ENCODE data around the gene BPTF.
"Not testable (repeated sequence)": the region's sequence is repeated elsewhere in the genome, so short reads cannot be mapped to it uniquely, and the experiment has no call there.

Gene BPTF

DNA sequence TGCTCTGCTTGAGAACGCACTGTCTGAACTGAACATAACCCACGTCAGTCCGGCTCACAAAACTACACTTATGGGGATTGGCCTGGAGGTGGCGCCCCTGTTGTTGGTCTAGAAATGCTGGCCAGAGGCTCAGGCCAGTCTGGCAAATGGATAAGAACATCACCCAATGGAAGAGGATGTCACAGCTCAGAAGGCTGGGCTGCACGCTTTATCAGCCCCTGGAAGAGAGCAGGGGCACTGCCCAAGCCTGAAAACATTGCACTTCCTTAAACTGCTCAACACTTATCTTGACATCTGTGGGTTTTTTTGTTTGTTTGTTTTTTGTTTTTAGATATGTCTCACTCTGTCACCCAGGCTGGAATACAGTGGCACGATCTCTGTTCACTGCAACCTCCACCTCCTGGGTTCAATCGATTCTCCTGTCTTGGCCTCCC is 24.8 kb upstream of the BPTF start:
- Histone ChIP-seq H3K4me2 (ENCODE audit: low read length) (no peak overlapping the region), H3K27me3 (ENCODE audit: insufficient read depth, low read length, poor library complexity) (no peaks in the 10 kb centered on the region), H3K4ac (ENCODE audit: low read depth, low read length) (no peak overlapping the region), H3K79me1 (ENCODE audit: low read length) (no peaks in the 10 kb centered on the region), H4K5ac (ENCODE audit: low read length) (no peak overlapping the region), H2AK5ac (ENCODE audit: low read length) (no peak overlapping the region), H3K27ac (ENCODE audit: low read depth, low read length) (no peak overlapping the region), H3K4me3 (ENCODE audit: low read length) (no peak overlapping the region), H3K23ac (ENCODE audit: low read length) (no peak overlapping the region), H3K4me1 (ENCODE audit: control insufficient read depth, low read depth, low read length) (no peaks in the 10 kb centered on the region), H3K56ac (ENCODE audit: low read length) (no peak overlapping the region), H2BK120ac (ENCODE audit: low read depth, low read length) (no peak overlapping the region), H3K79me2 (ENCODE audit: control insufficient read depth, insufficient read depth, low read length) (no peaks in the 10 kb centered on the region), H3K18ac (ENCODE audit: low read length) (no peak overlapping the region), H2BK15ac (replicated peaks; ENCODE audit: low read depth) (no peak overlapping the region), H3K9ac (ENCODE audit: low read length) (no peak overlapping the region), H4K8ac (ENCODE audit: low read depth, low read length) (no peak overlapping the region), H3K36me3 (ENCODE audit: control insufficient read depth, insufficient read depth, low read length) (no peaks in the 10 kb centered on the region), H2BK5ac (ENCODE audit: low read length) (no peak overlapping the region)
- peak; percentile 88 for DNase-seq
- no CpG with 5 or more reads among the region's 7 CpGs for WGBS (ENCODE audit: extremely low coverage, insufficient coverage, low lambda C conversion rate)

DNA sequence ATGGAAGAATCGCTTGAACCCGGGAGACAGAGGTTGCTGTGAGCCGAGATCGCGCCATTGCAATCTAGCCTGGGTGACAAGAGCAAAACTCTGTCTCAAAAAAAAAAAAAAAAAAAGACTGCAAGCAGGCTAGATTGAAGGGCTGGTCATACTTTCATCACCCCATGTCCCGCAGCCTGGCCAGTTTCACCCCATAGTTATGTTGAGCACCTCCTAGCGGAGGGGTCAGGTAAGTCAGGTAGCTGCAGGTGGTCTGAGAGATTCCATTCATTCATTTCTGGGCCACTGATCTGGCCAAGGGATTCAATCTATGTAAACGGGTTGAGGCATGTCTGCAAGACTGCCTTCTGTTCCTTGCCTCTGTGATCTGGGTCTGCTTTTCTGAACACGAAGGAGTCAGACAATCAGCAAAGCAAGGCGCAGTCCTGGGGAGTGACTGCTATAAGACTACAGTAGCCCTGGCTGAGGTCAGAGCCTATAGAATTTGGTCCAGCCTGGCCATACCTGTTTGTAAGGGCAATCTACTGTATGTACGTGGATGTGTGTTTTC is 23.6 kb upstream of the BPTF start:
- Histone ChIP-seq H3K36me3 (ENCODE audit: control insufficient read depth, insufficient read depth, low read length) (no peaks in the 10 kb centered on the region), H3K9ac (ENCODE audit: low read length) (no peak overlapping the region), H3K4me2 (ENCODE audit: low read length) (no peak overlapping the region), H3K4me3 (ENCODE audit: low read length) (no peak overlapping the region), H3K79me1 (ENCODE audit: low read length) (no peaks in the 10 kb centered on the region), H3K4ac (ENCODE audit: low read depth, low read length) (no peak overlapping the region), H3K79me2 (ENCODE audit: control insufficient read depth, insufficient read depth, low read length) (no peaks in the 10 kb centered on the region), H2BK15ac (replicated peaks; ENCODE audit: low read depth) (no peak overlapping the region), H4K5ac (ENCODE audit: low read length) (no peak overlapping the region), H3K27me3 (ENCODE audit: insufficient read depth, low read length, poor library complexity) (no peaks in the 10 kb centered on the region), H2AK5ac (ENCODE audit: low read length) (no peak overlapping the region), H3K23ac (ENCODE audit: low read length) (no peak overlapping the region), H3K56ac (ENCODE audit: low read length) (no peak overlapping the region), H2BK5ac (ENCODE audit: low read length) (no peak overlapping the region), H3K27ac (ENCODE audit: low read depth, low read length) (no peak overlapping the region), H4K8ac (ENCODE audit: low read depth, low read length) (no peak overlapping the region), H3K4me1 (ENCODE audit: control insufficient read depth, low read depth, low read length) (no peaks in the 10 kb centered on the region), H2BK120ac (ENCODE audit: low read depth, low read length) (no peak overlapping the region), H3K18ac (ENCODE audit: low read length) (no peak overlapping the region)
- WGBS (ENCODE audit: extremely low coverage, insufficient coverage, low lambda C conversion rate), result no CpG with 5 or more reads among the region's 11 CpGs
- peak; percentile 40 for DNase-seq

GRCh38 chr17:67810464-67810863 is 14.8 kb upstream of the BPTF start:
- no peak overlapping the region for H2BK120ac ChIP-seq (ENCODE audit: low read depth, low read length)
- no peak overlapping the region for H2BK5ac ChIP-seq (ENCODE audit: low read length)
- no peaks in the 10 kb centered on the region for H3K27me3 ChIP-seq (ENCODE audit: insufficient read depth, low read length, poor library complexity)
- no peaks in the 10 kb centered on the region for H3K4me1 ChIP-seq (ENCODE audit: control insufficient read depth, low read depth, low read length)
- H3K36me3 ChIP-seq (ENCODE audit: control insufficient read depth, insufficient read depth, low read length), result no peaks in the 10 kb centered on the region
- H3K56ac ChIP-seq (ENCODE audit: low read length), result no peak overlapping the region
- H3K4me2 ChIP-seq (ENCODE audit: low read length), result no peak overlapping the region
- H3K4ac ChIP-seq (ENCODE audit: low read depth, low read length), result no peak overlapping the region
- H3K9ac ChIP-seq (ENCODE audit: low read length), result no peak overlapping the region
- no peak overlapping the region for H3K18ac ChIP-seq (ENCODE audit: low read length)
- H2AK5ac ChIP-seq (ENCODE audit: low read length), result no peak overlapping the region
- no peak overlapping the region for H3K27ac ChIP-seq (ENCODE audit: low read depth, low read length)
- H4K8ac ChIP-seq (ENCODE audit: low read depth, low read length), result no peak overlapping the region
- no CpG with 5 or more reads among the region's 1 CpG for WGBS (ENCODE audit: extremely low coverage, insufficient coverage, low lambda C conversion rate)
- H3K23ac ChIP-seq (ENCODE audit: low read length), result no peak overlapping the region
- DNase-seq, result no peak
- H3K79me1 ChIP-seq (ENCODE audit: low read length), result no peaks in the 10 kb centered on the region
- H4K5ac ChIP-seq (ENCODE audit: low read length), result no peak overlapping the region
- H3K4me3 ChIP-seq (ENCODE audit: low read length), result no peak overlapping the region
- no peaks in the 10 kb centered on the region for H3K79me2 ChIP-seq (ENCODE audit: control insufficient read depth, insufficient read depth, low read length)
- no peak overlapping the region for H2BK15ac ChIP-seq (replicated peaks; ENCODE audit: low read depth)

GRCh38 chr17:67812380-67812779 is 12.9 kb upstream of the BPTF start:
- not testable (repeated sequence) for H4K8ac ChIP-seq (ENCODE audit: low read depth, low read length); H2BK5ac ChIP-seq (ENCODE audit: low read length); H3K9ac ChIP-seq (ENCODE audit: low read length); H3K4me1 ChIP-seq (ENCODE audit: control insufficient read depth, low read depth, low read length); H3K18ac ChIP-seq (ENCODE audit: low read length); H3K36me3 ChIP-seq (ENCODE audit: control insufficient read depth, insufficient read depth, low read length); DNase-seq; H3K4ac ChIP-seq (ENCODE audit: low read depth, low read length); H3K56ac ChIP-seq (ENCODE audit: low read length); H3K4me3 ChIP-seq (ENCODE audit: low read length); H3K23ac ChIP-seq (ENCODE audit: low read length); H3K4me2 ChIP-seq (ENCODE audit: low read length); H3K27ac ChIP-seq (ENCODE audit: low read depth, low read length); H4K5ac ChIP-seq (ENCODE audit: low read length); H2AK5ac ChIP-seq (ENCODE audit: low read length); H3K79me2 ChIP-seq (ENCODE audit: control insufficient read depth, insufficient read depth, low read length); H2BK120ac ChIP-seq (ENCODE audit: low read depth, low read length); H2BK15ac ChIP-seq (replicated peaks; ENCODE audit: low read depth); H3K27me3 ChIP-seq (ENCODE audit: insufficient read depth, low read length, poor library complexity); H3K79me1 ChIP-seq (ENCODE audit: low read length)
- no CpG with 5 or more reads among the region's 6 CpGs for WGBS (ENCODE audit: extremely low coverage, insufficient coverage, low lambda C conversion rate)

GRCh38 chr17:67813803-67814180 is 11.5 kb upstream of the BPTF start:
- no peak overlapping the region for H2BK15ac ChIP-seq (replicated peaks; ENCODE audit: low read depth)

More at GRCh38 chr17:67813803-67814180, 11.5 kb upstream of the BPTF start:
- Histone ChIP-seq H3K4me3 (ENCODE audit: low read length) (no peak overlapping the region), H3K56ac (ENCODE audit: low read length) (no peak overlapping the region), H3K36me3 (ENCODE audit: control insufficient read depth, insufficient read depth, low read length) (no peaks in the 10 kb centered on the region), H3K79me1 (ENCODE audit: low read length) (no peaks in the 10 kb centered on the region), H2BK5ac (ENCODE audit: low read length) (no peak overlapping the region), H3K9ac (ENCODE audit: low read length) (no peak overlapping the region), H3K23ac (ENCODE audit: low read length) (no peak overlapping the region), H3K79me2 (ENCODE audit: control insufficient read depth, insufficient read depth, low read length) (no peaks in the 10 kb centered on the region), H2AK5ac (ENCODE audit: low read length) (no peak overlapping the region), H3K4me2 (ENCODE audit: low read length) (no peak overlapping the region), H3K27ac (ENCODE audit: low read depth, low read length) (no peak overlapping the region), H4K5ac (ENCODE audit: low read length) (no peak overlapping the region), H4K8ac (ENCODE audit: low read depth, low read length) (no peak overlapping the region), H3K18ac (ENCODE audit: low read length) (no peak overlapping the region), H3K4ac (ENCODE audit: low read depth, low read length) (no peak overlapping the region), H3K4me1 (ENCODE audit: control insufficient read depth, low read depth, low read length) (no peaks in the 10 kb centered on the region), H3K27me3 (ENCODE audit: insufficient read depth, low read length, poor library complexity) (no peaks in the 10 kb centered on the region), H2BK120ac (ENCODE audit: low read depth, low read length) (no peak overlapping the region)
- no CpG with 5 or more reads among the region's 5 CpGs for WGBS (ENCODE audit: extremely low coverage, insufficient coverage, low lambda C conversion rate)
- DNase-seq, result no peak
